ENCODE data around the gene TH.

GRCh38 chr11:2135648-2136201 is 35.9 kb downstream of the TH start:
- TF ChIP-seq, protein P1, sequence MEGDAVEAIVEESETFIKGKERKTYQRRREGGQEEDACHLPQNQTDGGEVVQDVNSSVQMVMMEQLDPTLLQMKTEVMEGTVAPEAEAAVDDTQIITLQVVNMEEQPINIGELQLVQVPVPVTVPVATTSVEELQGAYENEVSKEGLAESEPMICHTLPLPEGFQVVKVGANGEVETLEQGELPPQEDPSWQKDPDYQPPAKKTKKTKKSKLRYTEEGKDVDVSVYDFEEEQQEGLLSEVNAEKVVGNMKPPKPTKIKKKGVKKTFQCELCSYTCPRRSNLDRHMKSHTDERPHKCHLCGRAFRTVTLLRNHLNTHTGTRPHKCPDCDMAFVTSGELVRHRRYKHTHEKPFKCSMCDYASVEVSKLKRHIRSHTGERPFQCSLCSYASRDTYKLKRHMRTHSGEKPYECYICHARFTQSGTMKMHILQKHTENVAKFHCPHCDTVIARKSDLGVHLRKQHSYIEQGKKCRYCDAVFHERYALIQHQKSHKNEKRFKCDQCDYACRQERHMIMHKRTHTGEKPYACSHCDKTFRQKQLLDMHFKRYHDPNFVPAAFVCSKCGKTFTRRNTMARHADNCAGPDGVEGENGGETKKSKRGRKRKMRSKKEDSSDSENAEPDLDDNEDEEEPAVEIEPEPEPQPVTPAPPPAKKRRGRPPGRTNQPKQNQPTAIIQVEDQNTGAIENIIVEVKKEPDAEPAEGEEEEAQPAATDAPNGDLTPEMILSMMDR (IDR thresholded peaks at IDR 0.05): no peak
- TF ChIP-seq POLR2AphosphoS5 (IDR thresholded peaks at IDR 0.05) (no peak), POLR2A (IDR thresholded peaks at IDR 0.05) (no peak)

Measured in suprapubic skin (tissue), 4 donors.